ENCODE data around the gene POU2F2. TPM values are rescaled to one million over a fixed set of nuclear protein-coding genes. Genes with fewer than 3 reads are reported as not detected.
A peak's percentile ranks its signal among the peaks of the same experiment; 100 is the strongest.

The POU2F2 gene
- total and polyA plus RNA-seq, 9 of the 15 experiments (the other 6 are each of a cell fraction or from before 2014, with no cell fraction given): 0.03 to 0.68 (median 0.14) TPM

DNA sequence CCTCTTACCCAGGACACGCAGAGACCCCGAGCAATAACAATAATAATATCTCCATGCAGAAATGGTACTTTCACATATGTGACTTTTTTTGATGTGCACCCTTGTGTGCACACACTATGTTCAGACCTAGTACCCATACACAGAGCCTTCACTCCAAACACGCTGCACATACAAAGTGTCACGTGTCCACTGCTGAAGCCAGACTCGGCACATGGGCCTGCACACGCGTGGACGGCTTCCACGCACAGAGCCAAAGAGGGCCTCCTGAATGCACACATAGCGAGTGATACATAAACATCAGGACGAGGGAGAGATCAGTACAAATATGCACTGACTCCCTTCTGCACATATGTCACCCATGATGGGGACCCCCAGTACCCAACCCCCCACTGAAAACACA is 41.9 kb upstream of the POU2F2 start:
- Histone ChIP-seq H3K79me2 (ENCODE audit: control insufficient read depth, insufficient read depth, low read length) (no peaks in the 10 kb centered on the region), H3K9me3 (replicated peaks; ENCODE audit: control insufficient read depth, insufficient read depth, low read depth, low read length) (no peaks in the 10 kb centered on the region), H3K27me3 (ENCODE audit: control insufficient read depth in 2 of 2, insufficient read depth in 2 of 2, low read length in 2 of 2) (peaks cover 57 to 97% of the 10 kb centered on the region in 2 experiments), H4K20me1 (replicated peaks; ENCODE audit: control insufficient read depth, insufficient read depth, low read length) (peaks cover 15% of the 10 kb centered on the region; the same call in 1 of the 2 replicates), H3K27ac (ENCODE audit: extremely low read depth, low read depth, low read length) (no peak overlapping the region), H2AFZ (ENCODE audit: low read depth, low read length) (no peak overlapping the region), H3K4me2 (ENCODE audit: insufficient read depth, low read length) (no peak overlapping the region), H3K4me3 (no peak overlapping the region), H3K9me1 (ENCODE audit: control insufficient read depth, insufficient read depth, low read length) (no peaks in the 10 kb centered on the region), H3K4me1 (replicated peaks in 1 of 2; ENCODE audit: control insufficient read depth in 2 of 2, insufficient read depth in 2 of 2, low read length in 2 of 2) (peaks cover 0 to 15% of the 10 kb centered on the region in 2 experiments; a peak in 2 of 5 replicates), H3K9ac (ENCODE audit: insufficient read depth in 1 of 2, low read depth in 2 of 2, low read length in 2 of 2) (no peak overlapping the region), H3K36me3 (ENCODE audit: control insufficient read depth, insufficient read depth, low read length) (no peaks in the 10 kb centered on the region)
- no peak for DNase-seq (ENCODE audit: extremely low read depth in 1 of 4, low spot score in 3 of 4)
- intact Hi-C loops (cut with micrococcal nuclease) (no loop called here), in situ Hi-C loops (cut with MboI) (no loop called here)
- CTCF ChIA-PET (ENCODE audit: low intra/inter-chr PET ratio): no interaction called here
- TF ChIP-seq HEY1 (CRISPR knock-in tag; IDR thresholded peaks at IDR 0.05; ENCODE audit: borderline replicate concordance): no peak
- TF ChIP-seq USF2 (CRISPR knock-in tag; IDR thresholded peaks at IDR 0.05): 0 out of 2 replicates have a peak, but pooled peaks have one; percentile 2
- 0 out of 2 replicates have a peak, but pooled peaks have one; percentile 3 for TF ChIP-seq TFE3 (CRISPR knock-in tag; IDR thresholded peaks at IDR 0.05)
- TF ChIP-seq BDP1 (IDR thresholded peaks at IDR 0.05; ENCODE audit: insufficient read depth, insufficient read length): no peak
- no peak for ATAC-seq
- BruUV-seq (replicated peaks): no TSS peak
- POLR2A ChIA-PET: interaction anchor here (0.6 kb wide), 1 partner anchor 276 kb away, joined by 5 read pairs; no protein-coding TSS in a partner anchor
- FAIRE-seq: no peak
- 6% methylated on average over 11 of the region's 11 CpGs for WGBS (ENCODE audit: insufficient coverage, low coverage, missing lambda C conversion rate)

Measured in K562 (cell line).